Keratinocyte (primary cell): Measurements from ENCODE around the gene FAM13B. TPM values are rescaled to one million over a fixed set of nuclear protein-coding genes. Genes with fewer than 3 reads are reported as not detected.

ENCODE experiments used
- DNase-seq: peaks from one replicate; pipeline ENCODE4 v3.0.0-alpha.2; 2011; ENCODE audit warnings: low read depth, missing footprints, low spot score
- FAIRE-seq: peaks from 2 replicates; lab custom pipeline; 2011; peaks lifted over from hg19 to GRCh38; lab: Jason Lieb, UNC
- H2AFZ ChIP-seq: 2 replicates; pipeline ENCODE4 v1.6.0; 2012; ENCODE audit warnings: low read length, control low read depth, inconsistent platforms; ENCODE audit not compliant: control insufficient read depth
- H3K27ac ChIP-seq: 2 replicates; pipeline ENCODE4 v1.5.1; 2011; ENCODE audit warnings: low read length; ENCODE audit not compliant: control insufficient read depth, insufficient read depth
- H3K27me3 ChIP-seq: 3 replicates; pipeline ENCODE4 v1.6.0; 2011; ENCODE audit warnings: low read length; ENCODE audit not compliant: control insufficient read depth, insufficient read depth; ENCODE audit errors: extremely low read depth
- H3K36me3 ChIP-seq, 2 experiments: 2 replicates in 1 of 2; 3 replicates in 1 of 2; pipeline ENCODE4 v1.5.1; 2011; ENCODE audit warnings: low read length in 2 of 2, mild to moderate bottlenecking in 1 of 2; ENCODE audit not compliant: control insufficient read depth in 2 of 2, insufficient read depth in 2 of 2; ENCODE audit errors: extremely low read depth in 1 of 2
- H3K4me1 ChIP-seq: 3 replicates; pipeline ENCODE4 v1.5.1; 2011; ENCODE audit warnings: low read length; ENCODE audit not compliant: control insufficient read depth, insufficient read depth; ENCODE audit errors: extremely low read depth
- H3K4me2 ChIP-seq: 3 replicates; pipeline ENCODE4 v1.6.0; 2011; ENCODE audit warnings: low read depth, low read length; ENCODE audit not compliant: control insufficient read depth, insufficient read depth; ENCODE audit errors: extremely low read depth
- H3K4me3 ChIP-seq, 3 experiments: fragments of 200-600 bp in 1 of 3; sonication (generic) in 1 of 3; 2 replicates in 2 of 3; 3 replicates in 1 of 3; pipeline ENCODE4 v1.5.1; 2011 to 2016; ENCODE audit warnings: low read length in 3 of 3, mild to moderate bottlenecking in 3 of 3, control low read depth in 2 of 3, inconsistent platforms in 1 of 3, low read depth in 1 of 3, mixed read lengths in 1 of 3, mixed run types in 1 of 3, moderate library complexity in 1 of 3; ENCODE audit not compliant: control insufficient read depth in 2 of 3, insufficient read depth in 2 of 3; ENCODE audit errors: extremely low read depth in 1 of 3
- H3K79me2 ChIP-seq: 2 replicates; pipeline ENCODE4 v1.6.0; 2012; ENCODE audit warnings: low read length; ENCODE audit not compliant: control insufficient read depth, insufficient read depth
- H3K9ac ChIP-seq: 3 replicates; pipeline ENCODE4 v1.6.0; 2011; ENCODE audit warnings: low read length; ENCODE audit not compliant: control insufficient read depth, insufficient read depth; ENCODE audit errors: extremely low read depth
- H3K9me1 ChIP-seq: 3 replicates; pipeline ENCODE4 v1.6.0; 2011; ENCODE audit warnings: low read length; ENCODE audit not compliant: control insufficient read depth, insufficient read depth; ENCODE audit errors: extremely low read depth
- H3K9me3 ChIP-seq: 2 replicates; pipeline ENCODE4 v1.5.1; 2012; ENCODE audit warnings: low read depth, low read length; ENCODE audit not compliant: control insufficient read depth
- H4K20me1 ChIP-seq: 3 replicates; pipeline ENCODE4 v1.6.0; 2011; ENCODE audit warnings: low read length; ENCODE audit not compliant: control insufficient read depth, insufficient read depth; ENCODE audit errors: extremely low read depth
- CTCF ChIP-seq, 3 experiments: IDR thresholded peaks in 1 of 3; conservative IDR thresholded peaks in 1 of 3; optimal IDR thresholded peaks in 1 of 3; 2 replicates in 2 of 3; 3 replicates in 1 of 3; pipeline versions ENCODE3 to v1.5.1; 2011; ENCODE audit warnings: low read length in 3 of 3, mild to moderate bottlenecking in 3 of 3, moderate library complexity in 2 of 3, control low read depth in 1 of 3, inconsistent platforms in 1 of 3; ENCODE audit not compliant: insufficient read depth in 2 of 3; ENCODE audit errors: extremely low read depth in 1 of 3
- EZH2 ChIP-seq: IDR thresholded peaks from one replicate; pipeline ENCODE4 v1.6.1; 2012; ENCODE audit warnings: inconsistent platforms, mild to moderate bottlenecking, low read length, moderate library complexity
- dilution Hi-C: fragments of 300-500 bp; cut with MboI; formaldehyde crosslinking; loops from one replicate; pipeline ENCODE4 v1.7.0; 2020; ENCODE audit warnings: low sequenced_read_pairs; ENCODE audit not compliant: extremely low pct_ligation_motif_present
- polyA plus RNA-seq, 5 experiments: library from polyadenylated mRNA; depleted of rRNA in 3 of 5; stranded (reverse) in 3 of 5; stranded (forward) in 1 of 5; unstranded in 1 of 5; fragments of >200 nt; gene quantifications; 1 replicate in 1 of 5; 2 replicates in 3 of 5; 3 replicates in 1 of 5; pipeline versions ENCODE4 v1.2.1 to v1.2.3, GENCODE V29; 2011 to 2012; ENCODE audit warnings: missing spikeins in 2 of 5, low read depth in 1 of 5, low replicate concordance in 1 of 5

FAM13B gene
- polyA plus RNA-seq, 1 donor (not counting 4 experiments of a cell fraction or from before 2014, with no cell fraction given), result 12.9 TPM

- Histone ChIP-seq H3K36me3 (no peaks in the 10 kb centered on the region), H3K27ac (no peak overlapping the region), H3K9me1 (no peaks in the 10 kb centered on the region), H3K4me3 (no peak overlapping the region), H3K4me2 (no peak overlapping the region), H3K4me1 (peaks cover 11% of the 10 kb centered on the region), H3K9me3 (no peaks in the 10 kb centered on the region), H3K79me2 (peaks cover 3% of the 10 kb centered on the region), H3K9ac (no peak overlapping the region), H4K20me1 (no peaks in the 10 kb centered on the region), H3K27me3 (no peaks in the 10 kb centered on the region), H2AFZ (no peak overlapping the region)
- FAIRE-seq, result no peak
- TF ChIP-seq EZH2 (no peak), CTCF (optimal IDR thresholded peaks at IDR 0.05 in 1 of 3, IDR thresholded peaks at IDR 0.05 in 1 of 3, conservative IDR thresholded peaks at IDR 0.05 in 1 of 3; ENCODE audit: extremely low read depth in 1 of 3, insufficient read depth in 2 of 3, low read length in 3 of 3) (no peak)
- no peak for DNase-seq
- dilution Hi-C loops, result no loop called here
These were observed 4.4 kb upstream of the FAM13B start for GRCh38 chr5:138037271-138037670.

- Histone ChIP-seq H3K27ac (no peak overlapping the region), H3K4me1 (peaks cover 21% of the 10 kb centered on the region), H3K9ac (no peak overlapping the region), H3K27me3 (no peaks in the 10 kb centered on the region), H3K9me3 (no peaks in the 10 kb centered on the region), H4K20me1 (peaks cover 4% of the 10 kb centered on the region), H3K9me1 (no peaks in the 10 kb centered on the region), H3K79me2 (peaks cover 17% of the 10 kb centered on the region), H3K4me3 (no peak overlapping the region), H3K36me3 (no peaks in the 10 kb centered on the region), H3K4me2 (no peak overlapping the region), H2AFZ (peak overlapping the region; percentile 93)
- DNase-seq (peak; percentile 83), FAIRE-seq (peak; percentile 70)
- TF ChIP-seq EZH2 (no peak), CTCF (optimal IDR thresholded peaks at IDR 0.05 in 1 of 3, IDR thresholded peaks at IDR 0.05 in 1 of 3, conservative IDR thresholded peaks at IDR 0.05 in 1 of 3; ENCODE audit: extremely low read depth in 1 of 3, insufficient read depth in 2 of 3, low read length in 3 of 3) (peak; percentile 75 to 87 (median 80))
- dilution Hi-C loops, result no loop called here
These were observed 3.0 kb upstream of the FAM13B start for GRCh38 chr5:138035605-138036537.
